Activated CD4-positive, alpha-beta T cell treated with anti-CD3 and anti-CD28 coated beads for 36 hours (primary cell): ENCODE data around the gene CLDN9. TPM values are rescaled to one million over a fixed set of nuclear protein-coding genes. Genes with fewer than 3 reads are reported as not detected.

Experiments used
- ATAC-seq: fragments of 200-7000 bp; cut with Tn5 transposase; one replicate; pipeline ENCODE4 v1.10.0; 2021; ENCODE audit warnings: mild to moderate bottlenecking, moderate library complexity
- CTCF ChIA-PET: fragments of 350-600 bp; sonication (Branson Sonifier 250); formaldehyde crosslinking; loops from one replicate; lab custom pipeline; 2021; ENCODE audit warnings: antibody characterized with exemption; lab: Charles Lee
- POLR2A ChIA-PET: fragments of 350-600 bp; sonication (Branson Sonifier 250); formaldehyde crosslinking; loops from one replicate; lab custom pipeline; 2021; ENCODE audit warnings: antibody characterized with exemption, inconsistent platforms; lab: Charles Lee
- DNase-seq: peaks from one replicate; pipeline ENCODE4 v3.0.0-alpha.2; 2020
- H3K27ac Mint-ChIP-seq: one replicate; pipeline ENCODE4 v1.8.0; 2021; ENCODE audit warnings: mixed read lengths
- H3K27me3 Mint-ChIP-seq: one replicate; pipeline ENCODE4 v1.8.0; 2021; ENCODE audit warnings: mixed read lengths
- H3K36me3 Mint-ChIP-seq: one replicate; pipeline ENCODE4 v1.8.0; 2021; ENCODE audit warnings: low read depth, mixed read lengths
- H3K4me1 Mint-ChIP-seq: one replicate; pipeline ENCODE4 v1.8.0; 2021; ENCODE audit warnings: mixed read lengths
- H3K4me3 Mint-ChIP-seq: one replicate; pipeline ENCODE4 v1.8.0; 2021; ENCODE audit warnings: mild to moderate bottlenecking, moderate library complexity, mixed read lengths
- H3K9me3 Mint-ChIP-seq: one replicate; pipeline ENCODE4 v1.8.0; 2021; ENCODE audit warnings: low read depth, mixed read lengths
- intact Hi-C, 2 experiments: fragments of 100-400 bp; cut with DNase I in 1 of 2; cut with micrococcal nuclease in 1 of 2; formaldehyde crosslinking; loops; one replicate each; pipeline versions ENCODE4 v1.14.2 to v1.15.1; 2022 to 2024; cut with DNase I, micrococcal nuclease
- total RNA-seq, 2 experiments: library from RNA; stranded (reverse); gene quantifications; one replicate each; pipeline ENCODE4 v1.2.3, GENCODE V29; 2021

The CLDN9 gene
- total RNA-seq, 2 experiments from 2014 or later, result not detected

GRCh38 chr16:3056336-3057180 is 43.8 kb downstream of the CLDN9 start:
- H3K27ac Mint-ChIP-seq, result no peak overlapping the region
- H3K4me1 Mint-ChIP-seq, result peaks cover 46% of the 10 kb centered on the region
- intact Hi-C loops, result loop anchor here in 1 of 2 experiments (5.0 kb wide), 1 partner anchor 34 kb away; the partner anchor contains the start of genes HCFC1R1, THOC6 and TNFRSF12A
- no peaks in the 10 kb centered on the region for H3K27me3 Mint-ChIP-seq
- ChIA-PET POLR2A (interaction anchor here (0.6 kb wide), 2 partner anchors 25 to 52 kb away, joined by 3 read pairs; no protein-coding TSS in a partner anchor), CTCF (interaction anchor here (0.5 to 1.1 kb wide), 4 partner anchors 14 to 266 kb away, joined by 3 to 4 read pairs (median 3); no protein-coding TSS in a partner anchor)
- no peaks in the 10 kb centered on the region for H3K9me3 Mint-ChIP-seq
- no peak for ATAC-seq
- H3K36me3 Mint-ChIP-seq, result peaks cover 13% of the 10 kb centered on the region
- H3K4me3 Mint-ChIP-seq, result peak overlapping the region; percentile 84
- DNase-seq, result no peak

GRCh38 chr16:3057181-3058138 is 44.7 kb downstream of the CLDN9 start:
- no peaks in the 10 kb centered on the region for H3K27me3 Mint-ChIP-seq
- H3K9me3 Mint-ChIP-seq, result no peaks in the 10 kb centered on the region
- H3K27ac Mint-ChIP-seq, result peak overlapping the region; percentile 60
- intact Hi-C loops, result loop anchor here (1.0 to 5.0 kb wide), 3 partner anchors 35 to 54 kb away; partner anchors contain the start of genes HCFC1R1 (in 1 of the 2), THOC6 (in 1 of the 2) and TNFRSF12A (in 1 of the 2)
- H3K4me1 Mint-ChIP-seq, result peaks cover 53% of the 10 kb centered on the region
- no peak for ATAC-seq
- ChIA-PET POLR2A (interaction anchor here (1.0 kb wide), 1 partner anchor 72 kb away, joined by 3 read pairs; no protein-coding TSS in a partner anchor), CTCF (interaction anchor here (1.0 to 4.0 kb wide), 9 partner anchors 14 to 111 kb away, joined by 3 to 83 read pairs (median 7); partner anchors contain the start of gene ZSCAN10)
- peak overlapping the region; percentile 84 for H3K4me3 Mint-ChIP-seq
- no peak for DNase-seq
- peaks cover 13% of the 10 kb centered on the region for H3K36me3 Mint-ChIP-seq

DNA sequence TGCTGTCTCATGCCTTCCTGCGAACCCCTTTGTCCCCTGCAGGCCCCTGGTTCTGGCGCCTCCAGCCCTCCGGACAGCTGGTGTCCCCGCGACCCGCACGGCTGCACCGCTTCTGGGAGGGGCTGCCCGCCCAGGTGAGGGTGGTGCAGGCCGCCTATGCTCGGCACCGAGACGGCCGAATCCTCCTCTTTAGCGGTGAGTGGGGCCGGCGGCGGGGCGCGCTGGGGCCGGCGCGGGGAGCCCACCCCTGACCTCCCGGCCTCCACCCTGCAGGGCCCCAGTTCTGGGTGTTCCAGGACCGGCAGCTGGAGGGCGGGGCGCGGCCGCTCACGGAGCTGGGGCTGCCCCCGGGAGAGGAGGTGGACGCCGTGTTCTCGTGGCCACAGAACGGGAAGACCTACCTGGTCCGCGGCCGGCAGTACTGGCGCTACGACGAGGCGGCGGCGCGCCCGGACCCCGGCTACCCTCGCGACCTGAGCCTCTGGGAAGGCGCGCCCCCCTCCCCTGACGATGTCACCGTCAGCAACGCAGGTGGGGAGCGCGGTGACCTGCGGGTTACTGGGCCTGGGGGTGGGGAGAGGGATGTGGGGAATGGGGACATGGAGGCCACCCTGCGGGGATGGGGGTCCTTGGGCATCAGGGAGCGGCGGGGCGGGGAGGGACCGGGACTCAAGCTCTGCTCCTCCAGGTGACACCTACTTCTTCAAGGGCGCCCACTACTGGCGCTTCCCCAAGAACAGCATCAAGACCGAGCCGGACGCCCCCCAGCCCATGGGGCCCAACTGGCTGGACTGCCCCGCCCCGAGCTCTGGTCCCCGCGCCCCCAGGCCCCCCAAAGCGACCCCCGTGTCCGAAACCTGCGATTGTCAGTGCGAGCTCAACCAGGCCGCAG is 45.7 kb downstream of the CLDN9 start:
- Mint-ChIP-seq H3K4me1 (peaks cover 62% of the 10 kb centered on the region), H3K36me3 (peaks cover 13% of the 10 kb centered on the region), H3K27ac (peak overlapping the region; percentile 72), H3K4me3 (peak overlapping the region; percentile 84), H3K27me3 (no peaks in the 10 kb centered on the region), H3K9me3 (no peaks in the 10 kb centered on the region)
- ChIA-PET POLR2A (interaction anchor here (0.6 to 1.0 kb wide), 4 partner anchors 30 to 100 kb away, joined by 3 read pairs; partner anchors contain the start of gene ZNF213), CTCF (interaction anchor here (0.8 to 4.0 kb wide), 17 partner anchors 11 to 131 kb away, joined by 3 to 83 read pairs (median 5); partner anchors contain the start of genes ZNF213 and ZSCAN10)
- ATAC-seq (peak; percentile 51), DNase-seq (peak; percentile 78)
- intact Hi-C loops, result loop anchor here (1.0 to 5.0 kb wide), 12 partner anchors 30 to 108 kb away; partner anchors contain the start of genes HCFC1R1 (in 1 of the 2), THOC6 (in 1 of the 2) and TNFRSF12A (in 1 of the 2)

DNA sequence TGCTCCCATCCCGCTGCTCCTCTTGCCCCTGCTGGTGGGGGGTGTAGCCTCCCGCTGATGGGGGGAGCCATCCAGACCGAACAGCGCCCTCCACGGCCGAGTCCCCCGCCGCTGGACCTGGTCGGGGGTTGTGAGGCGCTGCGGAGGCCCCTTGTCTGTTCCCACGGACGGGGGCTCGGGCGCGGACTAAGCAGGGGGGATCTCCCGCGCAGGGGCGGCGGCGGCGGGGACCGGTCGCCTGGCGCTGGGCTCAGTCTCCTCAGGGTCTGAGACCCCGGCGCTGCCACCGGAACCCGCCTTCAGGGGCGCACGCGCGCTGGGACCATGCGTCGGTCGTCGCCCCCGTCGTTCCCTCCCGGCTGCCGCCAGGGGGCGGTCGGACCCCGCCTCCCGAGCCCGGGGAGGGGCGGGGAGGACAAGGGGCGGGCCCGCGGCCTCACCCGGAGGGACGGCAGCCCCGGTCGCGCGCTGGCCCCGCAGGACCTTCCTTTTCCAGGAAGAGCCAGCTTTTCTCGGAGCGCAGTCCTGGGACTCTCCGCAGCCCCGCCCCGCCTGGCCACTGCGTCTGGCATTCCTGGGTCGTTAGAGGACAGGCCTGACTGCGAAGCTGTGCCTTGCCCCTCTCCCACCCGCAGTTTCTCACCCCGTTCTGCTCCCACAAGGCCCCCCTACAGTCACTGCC is 46.5 kb downstream of the CLDN9 start:
- CTCF ChIA-PET, result interaction anchor here (0.7 to 4.0 kb wide), 21 partner anchors 11 to 130 kb away, joined by 3 to 83 read pairs (median 4); partner anchors contain the start of genes ZNF213 and ZSCAN10
- Mint-ChIP-seq H3K9me3 (no peaks in the 10 kb centered on the region), H3K27ac (peak overlapping the region; percentile 93), H3K4me1 (peaks cover 63% of the 10 kb centered on the region), H3K27me3 (no peaks in the 10 kb centered on the region), H3K4me3 (peak overlapping the region; percentile 84), H3K36me3 (peaks cover 13% of the 10 kb centered on the region)
- DNase-seq, result peak; percentile 93
- peak; percentile 83 for ATAC-seq
- POLR2A ChIA-PET, result interaction anchor here (0.9 to 1.1 kb wide), 2 partner anchors 31 to 70 kb away, joined by 3 read pairs; no protein-coding TSS in a partner anchor
- intact Hi-C loops, result loop anchor here (1.0 to 5.0 kb wide), 11 partner anchors 31 to 107 kb away; partner anchors contain the start of genes HCFC1R1 (in 1 of the 2), THOC6 (in 1 of the 2) and TNFRSF12A (in 1 of the 2)

GRCh38 chr16:3059723-3060242 is 47.1 kb downstream of the CLDN9 start:
- peak overlapping the region; percentile 93 for H3K27ac Mint-ChIP-seq
- H3K36me3 Mint-ChIP-seq, result peaks cover 11% of the 10 kb centered on the region
- no peaks in the 10 kb centered on the region for H3K27me3 Mint-ChIP-seq
- H3K4me3 Mint-ChIP-seq, result peak overlapping the region; percentile 78
- intact Hi-C loops, result loop anchor here (1.0 to 5.0 kb wide), 11 partner anchors 31 to 107 kb away; partner anchors contain the start of genes HCFC1R1 (in 1 of the 2), THOC6 (in 1 of the 2) and TNFRSF12A (in 1 of the 2)
- CTCF ChIA-PET, result interaction anchor here (0.7 to 4.0 kb wide), 11 partner anchors 28 to 109 kb away, joined by 3 to 83 read pairs (median 4); partner anchors contain the start of gene ZSCAN10
- peaks cover 66% of the 10 kb centered on the region for H3K4me1 Mint-ChIP-seq
- POLR2A ChIA-PET, result interaction anchor here (1.1 kb wide), 1 partner anchor 70 kb away, joined by 3 read pairs; no protein-coding TSS in a partner anchor
- H3K9me3 Mint-ChIP-seq, result no peaks in the 10 kb centered on the region
- peak; percentile 61 for DNase-seq
- no peak for ATAC-seq

DNA sequence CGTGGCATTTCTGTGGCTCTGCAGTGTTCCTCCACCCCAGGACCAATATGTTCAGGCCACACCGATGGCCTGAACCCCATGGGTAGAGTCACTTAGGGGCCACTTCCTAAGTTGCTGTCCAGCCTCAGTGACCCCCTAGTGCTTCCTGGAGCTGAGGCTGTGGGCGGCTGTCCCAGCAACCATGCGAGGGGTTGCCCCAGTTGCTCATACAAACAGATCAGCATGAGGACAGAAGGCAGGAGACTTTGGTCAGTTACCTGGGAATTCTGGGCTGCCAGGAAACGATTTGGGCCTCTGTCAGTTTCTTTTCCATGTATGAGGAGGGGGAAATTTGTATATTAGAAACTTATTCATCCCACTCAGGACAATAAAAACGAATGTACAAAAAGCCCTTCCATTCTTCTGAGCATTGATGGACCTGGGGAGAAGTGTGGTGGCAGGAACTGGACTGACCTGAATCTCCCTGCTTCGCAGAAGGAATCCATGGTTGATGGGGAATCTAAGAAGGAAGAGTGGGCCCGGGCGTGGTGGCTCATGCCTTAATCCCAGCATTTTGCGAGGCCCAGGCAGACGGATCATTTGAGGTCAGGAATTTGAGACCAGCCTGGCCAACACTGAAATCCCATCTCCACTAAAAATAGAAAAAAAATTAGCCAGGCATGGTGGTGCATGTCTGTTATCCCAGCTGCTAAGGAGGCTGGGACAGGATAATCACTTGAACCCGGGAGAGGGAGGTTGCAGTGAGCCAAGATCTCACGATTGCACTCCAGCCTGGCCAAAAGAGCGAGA is 47.8 kb downstream of the CLDN9 start:
- intact Hi-C loops, result no loop called here
- peak overlapping the region; percentile 78 for H3K4me3 Mint-ChIP-seq
- no peaks in the 10 kb centered on the region for H3K27me3 Mint-ChIP-seq
- CTCF ChIA-PET, result interaction anchor here (0.6 to 5.2 kb wide), 11 partner anchors 29 to 123 kb away, joined by 3 to 83 read pairs (median 4); partner anchors contain the start of gene ZSCAN10
- POLR2A ChIA-PET, result no interaction called here
- H3K36me3 Mint-ChIP-seq, result peaks cover 9% of the 10 kb centered on the region
- peak overlapping the region; percentile 93 for H3K27ac Mint-ChIP-seq
- H3K4me1 Mint-ChIP-seq, result peaks cover 66% of the 10 kb centered on the region
- H3K9me3 Mint-ChIP-seq, result no peaks in the 10 kb centered on the region
- DNase-seq, result no peak
- no peak for ATAC-seq

- intact Hi-C loops, result no loop called here
- Mint-ChIP-seq H3K4me3 (no peak overlapping the region), H3K27me3 (no peaks in the 10 kb centered on the region), H3K27ac (peak overlapping the region; percentile 100), H3K4me1 (peaks cover 55% of the 10 kb centered on the region), H3K36me3 (peaks cover 23% of the 10 kb centered on the region), H3K9me3 (no peaks in the 10 kb centered on the region)
- CTCF ChIA-PET, result interaction anchor here (2.5 to 6.7 kb wide), 3 partner anchors 15 to 66 kb away, joined by 9 to 65 read pairs (median 18); no protein-coding TSS in a partner anchor
- ATAC-seq, result no peak
- no peak for DNase-seq
- POLR2A ChIA-PET, result no interaction called here
Observed at GRCh38 chr16:3062553-3062952, 49.8 kb downstream of the CLDN9 start.

GRCh38 chr16:3063625-3064386 is 51.1 kb downstream of the CLDN9 start:
- peaks cover 34% of the 10 kb centered on the region for H3K36me3 Mint-ChIP-seq
- CTCF ChIA-PET, result interaction anchor here (0.5 to 6.7 kb wide), 13 partner anchors 11 to 193 kb away, joined by 3 to 65 read pairs (median 5); partner anchors contain the start of gene MEFV
- H3K4me1 Mint-ChIP-seq, result peaks cover 61% of the 10 kb centered on the region
- H3K9me3 Mint-ChIP-seq, result no peaks in the 10 kb centered on the region
- no peak for ATAC-seq
- POLR2A ChIA-PET, result interaction anchor here (0.6 to 4.7 kb wide), 3 partner anchors 12 to 41 kb away, joined by 3 to 48 read pairs (median 3); no protein-coding TSS in a partner anchor
- H3K27me3 Mint-ChIP-seq, result no peaks in the 10 kb centered on the region
- peak overlapping the region; percentile 45 for H3K4me3 Mint-ChIP-seq
- no peak for DNase-seq
- intact Hi-C loops, result no loop called here
- peak overlapping the region; percentile 100 for H3K27ac Mint-ChIP-seq
